NCI-H2196 treated with DMSO at 0.1 percent for 48 hours (cell line): Measurements from ENCODE around the gene CAMK4.

ENCODE experiments used
- DNase-seq: peaks from one replicate; lab custom pipeline; 2025; ENCODE audit not compliant: unreplicated experiment; lab: John Stamatoyannopoulos, UW

Gene CAMK4

GRCh38 chr5:111528056-111528455, 303.9 kb downstream of the CAMK4 start:
- DNase-seq: no peak

- no peak for DNase-seq
Observed at GRCh38 chr5:111530298-111530740, 306.1 kb downstream of the CAMK4 start.

GRCh38 chr5:111532886-111533582, 308.9 kb downstream of the CAMK4 start:
- no peak for DNase-seq

- DNase-seq: no peak
Observed at GRCh38 chr5:111535879-111536549, 311.8 kb downstream of the CAMK4 start.

- no peak for DNase-seq
Observed at GRCh38 chr5:111537141-111538024, 313.2 kb downstream of the CAMK4 start.
